HEK293 (cell line): ENCODE data around the gene PDGFB.

ENCODE experiments used
- KLF9 ChIP-seq: fragments of 450-650 bp; formaldehyde crosslinking; IDR thresholded peaks from 2 replicates; pipeline ENCODE4 v1.5.1; 2016; ENCODE audit warnings: missing biosample characterization, missing genetic modification characterization, low read depth
- PBX3 ChIP-seq: sonication (generic); formaldehyde crosslinking; IDR thresholded peaks from 2 replicates; pipeline ENCODE4 v1.8.1; 2022; ENCODE audit warnings: mild to moderate bottlenecking, moderate library complexity, missing genetic modification reagents
- PRDM2 ChIP-seq: fragments of 450-650 bp; formaldehyde crosslinking; IDR thresholded peaks from 2 replicates; pipeline ENCODE4 v1.5.1; 2016; ENCODE audit warnings: missing biosample characterization, missing genetic modification characterization, borderline replicate concordance
- REST ChIP-seq: fragments of 450-650 bp; formaldehyde crosslinking; IDR thresholded peaks from 2 replicates; pipeline ENCODE4 v1.5.1; 2016; ENCODE audit warnings: missing biosample characterization, missing genetic modification characterization
- YY1 ChIP-seq: fragments of 450-650 bp; formaldehyde crosslinking; IDR thresholded peaks from 2 replicates; pipeline ENCODE4 v1.5.1; 2018; ENCODE audit warnings: missing biosample characterization, missing genetic modification characterization
- ZBTB20 ChIP-seq: fragments of 450-650 bp; formaldehyde crosslinking; IDR thresholded peaks from 2 replicates; pipeline ENCODE4 v1.5.1; 2016; ENCODE audit warnings: missing biosample characterization, missing genetic modification characterization
- ZBTB21 ChIP-seq: fragments of 450-650 bp; formaldehyde crosslinking; IDR thresholded peaks from 2 replicates; pipeline ENCODE4 v1.5.1; 2017; ENCODE audit warnings: missing biosample characterization, missing genetic modification characterization
- ZBTB7A ChIP-seq: fragments of 450-650 bp; formaldehyde crosslinking; IDR thresholded peaks from 2 replicates; pipeline ENCODE4 v1.5.1; 2016; ENCODE audit warnings: low read depth, missing biosample characterization, missing genetic modification characterization
- ZNF214 ChIP-seq: fragments of 450-650 bp; formaldehyde crosslinking; IDR thresholded peaks from 2 replicates; pipeline ENCODE4 v1.5.1; 2017; ENCODE audit warnings: missing biosample characterization, mild to moderate bottlenecking, missing genetic modification characterization, borderline replicate concordance
- ZNF548 ChIP-seq: fragments of 450-650 bp; formaldehyde crosslinking; IDR thresholded peaks from 2 replicates; pipeline ENCODE4 v1.5.1; 2016; ENCODE audit warnings: missing biosample characterization, missing genetic modification characterization
- ZNF610 ChIP-seq: fragments of 450-650 bp; formaldehyde crosslinking; IDR thresholded peaks from 2 replicates; pipeline ENCODE4 v1.5.1; 2016; ENCODE audit warnings: missing biosample characterization, missing genetic modification characterization, borderline replicate concordance
- ZNF664 ChIP-seq: fragments of 450-650 bp; formaldehyde crosslinking; IDR thresholded peaks from 2 replicates; pipeline ENCODE4 v1.5.1; 2016; ENCODE audit warnings: missing biosample characterization, missing genetic modification characterization
- TF ChIP-seq, protein P1 (sequence below): fragments of 450-650 bp; formaldehyde crosslinking; IDR thresholded peaks from 2 replicates; pipeline ENCODE4 v1.5.1; 2016; ENCODE audit warnings: missing biosample characterization, missing genetic modification characterization
- TF ChIP-seq, protein P2 (sequence below): fragments of 450-650 bp; formaldehyde crosslinking; IDR thresholded peaks from 2 replicates; pipeline ENCODE4 v1.5.1; 2016; ENCODE audit warnings: missing biosample characterization, missing genetic modification characterization

GRCh38 chr22:39236321-39237317 is 8.2 kb downstream of the PDGFB start:
- TF ChIP-seq PBX3 (CRISPR knock-in tag), result no peak
- TF ChIP-seq ZBTB20 (tag by site-specific recombination), result peak; percentile 42; the same call in 1 of the 2 replicates
- TF ChIP-seq KLF9 (tag by site-specific recombination), result no peak
- TF ChIP-seq, protein P1, sequence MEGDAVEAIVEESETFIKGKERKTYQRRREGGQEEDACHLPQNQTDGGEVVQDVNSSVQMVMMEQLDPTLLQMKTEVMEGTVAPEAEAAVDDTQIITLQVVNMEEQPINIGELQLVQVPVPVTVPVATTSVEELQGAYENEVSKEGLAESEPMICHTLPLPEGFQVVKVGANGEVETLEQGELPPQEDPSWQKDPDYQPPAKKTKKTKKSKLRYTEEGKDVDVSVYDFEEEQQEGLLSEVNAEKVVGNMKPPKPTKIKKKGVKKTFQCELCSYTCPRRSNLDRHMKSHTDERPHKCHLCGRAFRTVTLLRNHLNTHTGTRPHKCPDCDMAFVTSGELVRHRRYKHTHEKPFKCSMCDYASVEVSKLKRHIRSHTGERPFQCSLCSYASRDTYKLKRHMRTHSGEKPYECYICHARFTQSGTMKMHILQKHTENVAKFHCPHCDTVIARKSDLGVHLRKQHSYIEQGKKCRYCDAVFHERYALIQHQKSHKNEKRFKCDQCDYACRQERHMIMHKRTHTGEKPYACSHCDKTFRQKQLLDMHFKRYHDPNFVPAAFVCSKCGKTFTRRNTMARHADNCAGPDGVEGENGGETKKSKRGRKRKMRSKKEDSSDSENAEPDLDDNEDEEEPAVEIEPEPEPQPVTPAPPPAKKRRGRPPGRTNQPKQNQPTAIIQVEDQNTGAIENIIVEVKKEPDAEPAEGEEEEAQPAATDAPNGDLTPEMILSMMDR (tag by site-specific recombination), result no peak
- TF ChIP-seq ZBTB7A, result no peak
- peak; percentile 66; the same call in 1 of the 2 replicates for TF ChIP-seq ZBTB21 (tag by site-specific recombination)
- no peak for TF ChIP-seq YY1 (tag by site-specific recombination)
- TF ChIP-seq REST (tag by site-specific recombination), result no peak
- TF ChIP-seq ZNF214, result no peak
- no peak for TF ChIP-seq ZNF548 (tag by site-specific recombination)
- TF ChIP-seq PRDM2 (tag by site-specific recombination), result no peak
- no peak for TF ChIP-seq ZNF664
- TF ChIP-seq, protein P2, sequence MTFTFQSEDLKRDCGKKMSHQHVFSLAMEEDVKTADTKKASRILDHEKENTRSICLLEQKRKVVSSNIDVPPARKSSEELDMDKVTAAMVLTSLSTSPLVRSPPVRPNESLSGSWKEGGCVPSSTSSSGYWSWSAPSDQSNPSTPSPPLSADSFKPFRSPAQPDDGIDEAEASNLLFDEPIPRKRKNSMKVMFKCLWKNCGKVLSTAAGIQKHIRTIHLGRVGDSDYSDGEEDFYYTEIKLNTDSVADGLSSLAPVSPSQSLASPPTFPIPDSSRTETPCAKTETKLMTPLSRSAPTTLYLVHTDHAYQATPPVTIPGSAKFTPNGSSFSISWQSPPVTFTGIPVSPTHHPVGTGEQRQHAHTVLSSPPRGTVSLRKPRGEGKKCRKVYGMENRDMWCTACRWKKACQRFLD (tag by site-specific recombination), result no peak
- peak; percentile 61; the same call in 1 of the 2 replicates for TF ChIP-seq ZNF610 (tag by site-specific recombination)
